ENCODE results near the gene FAM222B. TPM values are rescaled to one million over a fixed set of nuclear protein-coding genes. Genes with fewer than 3 reads are reported as not detected.

The FAM222B gene
- total RNA-seq, 5 donors from 2014 or later (not counting 1 experiment from before 2014, with no cell fraction given), result 17.6 to 23.4 (median 23.3) TPM

- H3K4me3 ChIP-seq (ENCODE audit: control insufficient read depth in 1 of 2, extremely low read depth in 1 of 2, low read length in 1 of 2), result no peak overlapping the region
- Mint-ChIP-seq H3K27me3 (no peaks in the 10 kb centered on the region), H3K4me3 (no peak overlapping the region), H3K9me3 (no peaks in the 10 kb centered on the region), H3K27ac (peak overlapping the region; percentile 73 to 91), H3K4me1 (peaks cover 37 to 41% (median 38%) of the 10 kb centered on the region in 3 donors), H3K36me3 (peaks cover 14% of the 10 kb centered on the region)
- no peaks in the 10 kb centered on the region for H3K9me3 ChIP-seq
- POLR2A ChIA-PET, result interaction anchor here in 1 of 2 donors (0.7 kb wide), 1 partner anchor 37 kb away, joined by 6 read pairs; no protein-coding TSS in a partner anchor
- no peaks in the 10 kb centered on the region for H3K27me3 ChIP-seq (replicated peaks in 1 of 2; ENCODE audit: control insufficient read depth in 2 of 2, extremely low read depth in 1 of 2, insufficient read depth in 2 of 2, low read length in 1 of 2)
- no CpG with 5 or more reads among the region's 1 CpG for WGBS (ENCODE audit: insufficient coverage)
- H3K36me3 ChIP-seq (ENCODE audit: control insufficient read depth in 2 of 2, extremely low read depth in 1 of 2, insufficient read depth in 1 of 2, low read length in 1 of 2), result peaks cover 0 to 6% of the 10 kb centered on the region in 2 donors
- CTCF ChIA-PET, result interaction anchor here in 1 of 2 donors (0.6 kb wide), 1 partner anchor 90 kb away, joined by 4 read pairs; no protein-coding TSS in a partner anchor
- DNase-seq (no peak), ATAC-seq (replicated peaks in 1 of 4) (no peak)
- no peak overlapping the region for H3K27ac ChIP-seq (ENCODE audit: low read length)
- H3K4me1 ChIP-seq (ENCODE audit: control insufficient read depth in 1 of 2, extremely low read depth in 1 of 2, insufficient read depth in 2 of 2, low read length in 2 of 2), result peaks cover 3 to 11% of the 10 kb centered on the region in 2 experiments
Observed at GRCh38 chr17:28777178-28777577, 65.4 kb downstream of the FAM222B start.

GRCh38 chr17:28774206-28774605, 68.4 kb downstream of the FAM222B start:
- H3K36me3 ChIP-seq (ENCODE audit: control insufficient read depth in 2 of 2, extremely low read depth in 1 of 2, insufficient read depth in 1 of 2, low read length in 1 of 2), result peaks cover 0 to 4% of the 10 kb centered on the region in 2 donors
- H3K27ac ChIP-seq (ENCODE audit: low read length), result no peak overlapping the region
- H3K27me3 ChIP-seq (replicated peaks in 1 of 2; ENCODE audit: control insufficient read depth in 2 of 2, extremely low read depth in 1 of 2, insufficient read depth in 2 of 2, low read length in 1 of 2), result no peaks in the 10 kb centered on the region
- CTCF ChIA-PET, result interaction anchor here in 1 of 2 donors (0.5 to 2.4 kb wide), 3 partner anchors 11 to 57 kb away, joined by 3 to 13 read pairs (median 8); no protein-coding TSS in a partner anchor
- DNase-seq (no peak), ATAC-seq (replicated peaks in 1 of 4) (no peak)
- Mint-ChIP-seq H3K36me3 (peaks cover 4% of the 10 kb centered on the region), H3K4me1 (peaks cover 30 to 36% (median 31%) of the 10 kb centered on the region in 3 donors), H3K9me3 (no peaks in the 10 kb centered on the region), H3K4me3 (no peak overlapping the region), H3K27me3 (no peaks in the 10 kb centered on the region), H3K27ac (no peak overlapping the region)
- H3K4me3 ChIP-seq (ENCODE audit: control insufficient read depth in 1 of 2, extremely low read depth in 1 of 2, low read length in 1 of 2), result no peak overlapping the region
- H3K4me1 ChIP-seq (ENCODE audit: control insufficient read depth in 1 of 2, extremely low read depth in 1 of 2, insufficient read depth in 2 of 2, low read length in 2 of 2), result peaks cover 3 to 11% of the 10 kb centered on the region in 2 experiments
- 97% methylated on average over 3 of the region's 3 CpGs for WGBS (ENCODE audit: insufficient coverage)
- no peaks in the 10 kb centered on the region for H3K9me3 ChIP-seq
- POLR2A ChIA-PET, result interaction anchor here in 1 of 2 donors (0.7 kb wide), 2 partner anchors 354 to 1290 kb away, joined by 4 to 6 read pairs; no protein-coding TSS in a partner anchor

GRCh38 chr17:28773736-28774135, 68.9 kb downstream of the FAM222B start:
- no peaks in the 10 kb centered on the region for H3K9me3 Mint-ChIP-seq
- Histone ChIP-seq H3K36me3 (ENCODE audit: control insufficient read depth in 2 of 2, extremely low read depth in 1 of 2, insufficient read depth in 1 of 2, low read length in 1 of 2) (peaks cover 0 to 4% of the 10 kb centered on the region in 2 donors), H3K4me1 (ENCODE audit: control insufficient read depth in 1 of 2, extremely low read depth in 1 of 2, insufficient read depth in 2 of 2, low read length in 2 of 2) (peaks cover 3 to 11% of the 10 kb centered on the region in 2 experiments), H3K27ac (ENCODE audit: low read length) (no peak overlapping the region), H3K4me3 (ENCODE audit: control insufficient read depth in 1 of 2, extremely low read depth in 1 of 2, low read length in 1 of 2) (no peak overlapping the region), H3K27me3 (replicated peaks in 1 of 2; ENCODE audit: control insufficient read depth in 2 of 2, extremely low read depth in 1 of 2, insufficient read depth in 2 of 2, low read length in 1 of 2) (no peaks in the 10 kb centered on the region), H3K9me3 (no peaks in the 10 kb centered on the region)
- DNase-seq (no peak), ATAC-seq (replicated peaks in 1 of 4) (no peak)
- H3K36me3 Mint-ChIP-seq, result no peaks in the 10 kb centered on the region
- peaks cover 26 to 31% (median 27%) of the 10 kb centered on the region in 3 donors for H3K4me1 Mint-ChIP-seq
- ChIA-PET POLR2A (interaction anchor here (0.6 to 0.7 kb wide), 3 partner anchors 19 to 1290 kb away, joined by 3 to 6 read pairs (median 4); no protein-coding TSS in a partner anchor), CTCF (interaction anchor here (0.5 to 2.4 kb wide), 6 partner anchors 10 to 121 kb away, joined by 3 to 13 read pairs (median 6); no protein-coding TSS in a partner anchor)
- H3K27ac Mint-ChIP-seq, result no peak overlapping the region
- 100% methylated on average over 3 of the region's 6 CpGs for WGBS (ENCODE audit: insufficient coverage)
- no peak overlapping the region for H3K4me3 Mint-ChIP-seq
- H3K27me3 Mint-ChIP-seq, result no peaks in the 10 kb centered on the region

- no peak overlapping the region for H3K27ac Mint-ChIP-seq
- peaks cover 3 to 29% of the 10 kb centered on the region in 2 donors for H3K36me3 ChIP-seq (ENCODE audit: control insufficient read depth in 2 of 2, extremely low read depth in 1 of 2, insufficient read depth in 1 of 2, low read length in 1 of 2)
- no peaks in the 10 kb centered on the region for H3K27me3 Mint-ChIP-seq
- WGBS (ENCODE audit: insufficient coverage), result 88% methylated on average over 3 of the region's 4 CpGs
- no peaks in the 10 kb centered on the region for H3K9me3 Mint-ChIP-seq
- ATAC-seq (replicated peaks in 1 of 4) (no peak), DNase-seq (no peak)
- ChIA-PET CTCF (interaction anchor here (0.6 to 3.0 kb wide), 10 partner anchors 10 to 152 kb away, joined by 3 to 22 read pairs (median 4); partner anchors contain the start of genes DHRS13 (in 1 of the 2), FAM222B (in 1 of the 2), FLOT2 (in 1 of the 2) and NEK8 (in 1 of the 2)), POLR2A (interaction anchor here in 1 of 2 donors (1.0 kb wide), 1 partner anchor 37 kb away, joined by 3 read pairs; no protein-coding TSS in a partner anchor)
- no peak overlapping the region for H3K27ac ChIP-seq (ENCODE audit: low read length)
- H3K4me1 Mint-ChIP-seq, result peaks cover 4 to 13% (median 7%) of the 10 kb centered on the region in 3 donors
- H3K4me3 ChIP-seq (ENCODE audit: control insufficient read depth in 1 of 2, extremely low read depth in 1 of 2, low read length in 1 of 2), result no peak overlapping the region
- no peaks in the 10 kb centered on the region for H3K27me3 ChIP-seq (replicated peaks in 1 of 2; ENCODE audit: control insufficient read depth in 2 of 2, extremely low read depth in 1 of 2, insufficient read depth in 2 of 2, low read length in 1 of 2)
- H3K4me3 Mint-ChIP-seq, result no peak overlapping the region
- H3K9me3 ChIP-seq, result no peaks in the 10 kb centered on the region
- H3K4me1 ChIP-seq (ENCODE audit: control insufficient read depth in 1 of 2, extremely low read depth in 1 of 2, insufficient read depth in 2 of 2, low read length in 2 of 2), result no peaks in the 10 kb centered on the region
- H3K36me3 Mint-ChIP-seq, result peaks cover 8% of the 10 kb centered on the region
Observed at GRCh38 chr17:28765038-28765437, 77.6 kb downstream of the FAM222B start.

- peaks cover 4 to 40% of the 10 kb centered on the region in 2 donors for H3K36me3 ChIP-seq (ENCODE audit: control insufficient read depth in 2 of 2, extremely low read depth in 1 of 2, insufficient read depth in 1 of 2, low read length in 1 of 2)
- no peaks in the 10 kb centered on the region for H3K27me3 ChIP-seq (replicated peaks in 1 of 2; ENCODE audit: control insufficient read depth in 2 of 2, extremely low read depth in 1 of 2, insufficient read depth in 2 of 2, low read length in 1 of 2)
- H3K4me3 ChIP-seq (ENCODE audit: control insufficient read depth in 1 of 2, extremely low read depth in 1 of 2, low read length in 1 of 2), result no peak overlapping the region
- no peaks in the 10 kb centered on the region for H3K9me3 ChIP-seq
- Mint-ChIP-seq H3K27me3 (no peaks in the 10 kb centered on the region), H3K4me1 (peaks cover 3 to 6% (median 4%) of the 10 kb centered on the region in 3 donors), H3K4me3 (no peak overlapping the region), H3K36me3 (peaks cover 16% of the 10 kb centered on the region), H3K27ac (peak overlapping the region; percentile 53 to 73), H3K9me3 (no peaks in the 10 kb centered on the region)
- ATAC-seq (replicated peaks in 1 of 4) (peak; percentile 61 to 82 (median 75)), DNase-seq (peak; percentile 31 to 84 (median 70))
- CTCF ChIA-PET, result interaction anchor here (0.6 to 3.0 kb wide), 61 partner anchors 9 to 1040 kb away, joined by 3 to 32 read pairs (median 4); partner anchors contain the start of genes FAM222B (in 2 of the 2), FLOT2 (in 2 of the 2), TLCD1 (in 2 of the 2) and DHRS13 (in 1 of the 2)
- H3K4me1 ChIP-seq (ENCODE audit: control insufficient read depth in 1 of 2, extremely low read depth in 1 of 2, insufficient read depth in 2 of 2, low read length in 2 of 2), result no peaks in the 10 kb centered on the region
- no peak overlapping the region for H3K27ac ChIP-seq (ENCODE audit: low read length)
- WGBS (ENCODE audit: insufficient coverage), result 83% methylated on average over 1 of the region's 5 CpGs
- POLR2A ChIA-PET, result interaction anchor here in 1 of 2 donors (1.0 kb wide), 1 partner anchor 64 kb away, joined by 3 read pairs; no protein-coding TSS in a partner anchor
Observed at GRCh38 chr17:28763804-28764266, 78.8 kb downstream of the FAM222B start.

GRCh38 chr17:28763137-28763799, 79.3 kb downstream of the FAM222B start:
- no CpG with 5 or more reads among the region's 1 CpG for WGBS (ENCODE audit: insufficient coverage)
- no peaks in the 10 kb centered on the region for H3K4me1 ChIP-seq (ENCODE audit: control insufficient read depth in 1 of 2, extremely low read depth in 1 of 2, insufficient read depth in 2 of 2, low read length in 2 of 2)
- no peak for DNase-seq
- no peaks in the 10 kb centered on the region for H3K27me3 ChIP-seq (replicated peaks in 1 of 2; ENCODE audit: control insufficient read depth in 2 of 2, extremely low read depth in 1 of 2, insufficient read depth in 2 of 2, low read length in 1 of 2)
- CTCF ChIA-PET, result interaction anchor here (0.5 to 3.0 kb wide), 61 partner anchors 9 to 1041 kb away, joined by 3 to 32 read pairs (median 4); partner anchors contain the start of genes FAM222B (in 2 of the 2), TLCD1 (in 2 of the 2), DHRS13 (in 1 of the 2) and ERAL1 (in 1 of the 2)
- Mint-ChIP-seq H3K27me3 (no peaks in the 10 kb centered on the region), H3K27ac (no peak overlapping the region), H3K4me1 (peaks cover 3 to 6% (median 4%) of the 10 kb centered on the region in 3 donors), H3K4me3 (no peak overlapping the region), H3K36me3 (peaks cover 17% of the 10 kb centered on the region), H3K9me3 (no peaks in the 10 kb centered on the region)
- peaks cover 10 to 46% of the 10 kb centered on the region in 2 donors for H3K36me3 ChIP-seq (ENCODE audit: control insufficient read depth in 2 of 2, extremely low read depth in 1 of 2, insufficient read depth in 1 of 2, low read length in 1 of 2)
- no peaks in the 10 kb centered on the region for H3K9me3 ChIP-seq
- ATAC-seq (replicated peaks in 1 of 4), result peak in 3 of 4 experiments; percentile 23 to 45 (median 29)
- H3K4me3 ChIP-seq (ENCODE audit: control insufficient read depth in 1 of 2, extremely low read depth in 1 of 2, low read length in 1 of 2), result no peak overlapping the region
- POLR2A ChIA-PET, result interaction anchor here in 1 of 2 donors (0.7 to 1.0 kb wide), 2 partner anchors 12 to 65 kb away, joined by 3 to 4 read pairs; no protein-coding TSS in a partner anchor
- no peak overlapping the region for H3K27ac ChIP-seq (ENCODE audit: low read length)

Data from T-cell (primary cell).